ENCODE data around the gene PSMD1.

Gene PSMD1

DNA sequence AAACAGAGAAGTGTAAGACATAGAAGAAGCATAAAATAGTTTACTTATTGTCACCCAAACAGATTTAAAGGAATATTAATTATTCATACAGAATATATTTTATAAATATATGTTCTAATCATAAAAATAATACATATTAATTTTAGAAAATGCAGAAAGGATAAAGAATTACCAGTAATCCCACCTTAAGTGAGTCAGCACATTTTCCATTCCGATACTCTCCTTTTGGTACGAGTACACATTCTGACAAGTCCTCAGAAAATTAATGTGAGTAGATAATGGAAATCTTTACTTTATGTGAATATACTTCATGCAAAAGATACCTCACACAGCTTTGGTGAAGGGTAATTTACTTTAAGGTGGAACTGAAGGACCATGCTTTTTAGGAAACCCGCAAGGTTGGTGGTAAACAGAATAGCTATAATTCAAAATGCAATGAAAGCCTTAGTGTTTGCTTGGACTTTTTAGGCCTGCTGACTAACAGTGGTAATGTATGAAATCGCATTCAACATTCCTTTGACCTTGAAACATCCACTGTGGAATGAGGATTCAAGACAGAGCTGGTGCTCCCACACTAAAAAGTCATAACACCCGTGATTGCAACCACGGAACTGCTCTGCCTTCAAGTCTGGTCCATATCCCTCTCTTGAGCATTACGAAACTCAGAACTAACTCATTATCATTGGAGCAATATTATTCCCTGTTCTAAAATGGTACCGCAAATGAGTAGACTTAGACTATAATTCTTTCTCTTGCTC lies 96.3 kb downstream of the PSMD1 start:
- peaks cover 24% of the 10 kb centered on the region for H3K36me3 ChIP-seq (ENCODE audit: low read length)
- no peaks in the 10 kb centered on the region for H3K27me3 ChIP-seq (ENCODE audit: low read length)
- H3K4me3 ChIP-seq (ENCODE audit: insufficient read depth, low read length, poor library complexity, severe bottlenecking) = no peak overlapping the region
- H3F3A ChIP-seq (ENCODE audit: insufficient read depth) = peaks cover 8% of the 10 kb centered on the region; the same call in 1 of the 2 replicates
- TF ChIP-seq EZH2phosphoT487 (conservative IDR thresholded peaks at IDR 0.05; ENCODE audit: low read length) (no peak), CTCF (IDR thresholded peaks at IDR 0.05; ENCODE audit: insufficient read depth, low read length, poor library complexity, severe bottlenecking) (no peak)
- no peak overlapping the region for H3K9ac ChIP-seq (ENCODE audit: low read length)
- H3K27ac ChIP-seq (ENCODE audit: low read depth, low read length) = no peak overlapping the region
- H2AFZ ChIP-seq (ENCODE audit: low read depth, low read length, severe bottlenecking) = no peak overlapping the region
- H3K9me2 ChIP-seq (replicated peaks; ENCODE audit: insufficient read depth, low read length) = no peaks in the 10 kb centered on the region
- no peaks in the 10 kb centered on the region for H3K9me3 ChIP-seq (ENCODE audit: insufficient read depth, low read length)
- peaks cover 3% of the 10 kb centered on the region; the same call in 1 of the 2 replicates for H4K20me1 ChIP-seq (ENCODE audit: low read depth, low read length)
- no peaks in the 10 kb centered on the region for H3K79me2 ChIP-seq (ENCODE audit: insufficient read depth, low read length)
- H3K4me2 ChIP-seq (ENCODE audit: low read depth, low read length, poor library complexity, severe bottlenecking) = no peak overlapping the region

GRCh38 chr2:231159306-231159705 lies 102.6 kb downstream of the PSMD1 start:
- peaks cover 20% of the 10 kb centered on the region for H3K36me3 ChIP-seq (ENCODE audit: low read length)
- no peak overlapping the region for H3K4me2 ChIP-seq (ENCODE audit: low read depth, low read length, poor library complexity, severe bottlenecking)
- H3K4me3 ChIP-seq (ENCODE audit: insufficient read depth, low read length, poor library complexity, severe bottlenecking) = no peak overlapping the region
- TF ChIP-seq CTCF (IDR thresholded peaks at IDR 0.05; ENCODE audit: insufficient read depth, low read length, poor library complexity, severe bottlenecking) = no peak
- TF ChIP-seq EZH2phosphoT487 (conservative IDR thresholded peaks at IDR 0.05; ENCODE audit: low read length) = no peak
- no peaks in the 10 kb centered on the region for H3K27me3 ChIP-seq (ENCODE audit: low read length)
- no peaks in the 10 kb centered on the region for H3K9me3 ChIP-seq (ENCODE audit: insufficient read depth, low read length)
- no peaks in the 10 kb centered on the region; the same call in 1 of the 2 replicates for H3F3A ChIP-seq (ENCODE audit: insufficient read depth)
- no peaks in the 10 kb centered on the region for H3K79me2 ChIP-seq (ENCODE audit: insufficient read depth, low read length)
- H4K20me1 ChIP-seq (ENCODE audit: low read depth, low read length) = peaks cover 3% of the 10 kb centered on the region; the same call in 1 of the 2 replicates
- H3K9ac ChIP-seq (ENCODE audit: low read length) = no peak overlapping the region
- H3K27ac ChIP-seq (ENCODE audit: low read depth, low read length) = no peak overlapping the region
- no peak overlapping the region for H2AFZ ChIP-seq (ENCODE audit: low read depth, low read length, severe bottlenecking)
- no peaks in the 10 kb centered on the region for H3K9me2 ChIP-seq (replicated peaks; ENCODE audit: insufficient read depth, low read length)

- Histone ChIP-seq H3K27ac (ENCODE audit: low read depth, low read length) (no peak overlapping the region), H3K36me3 (ENCODE audit: low read length) (peaks cover 12% of the 10 kb centered on the region; the same call in 1 of the 2 replicates), H3F3A (ENCODE audit: insufficient read depth) (no peaks in the 10 kb centered on the region; the same call in 1 of the 2 replicates), H3K9ac (ENCODE audit: low read length) (no peak overlapping the region), H3K9me2 (replicated peaks; ENCODE audit: insufficient read depth, low read length) (no peaks in the 10 kb centered on the region), H4K20me1 (ENCODE audit: low read depth, low read length) (no peaks in the 10 kb centered on the region), H3K27me3 (ENCODE audit: low read length) (no peaks in the 10 kb centered on the region), H2AFZ (ENCODE audit: low read depth, low read length, severe bottlenecking) (no peak overlapping the region), H3K79me2 (ENCODE audit: insufficient read depth, low read length) (no peaks in the 10 kb centered on the region), H3K9me3 (ENCODE audit: insufficient read depth, low read length) (no peaks in the 10 kb centered on the region), H3K4me2 (ENCODE audit: low read depth, low read length, poor library complexity, severe bottlenecking) (no peak overlapping the region), H3K4me3 (ENCODE audit: insufficient read depth, low read length, poor library complexity, severe bottlenecking) (no peak overlapping the region)
- TF ChIP-seq EZH2phosphoT487 (conservative IDR thresholded peaks at IDR 0.05; ENCODE audit: low read length) (no peak), CTCF (IDR thresholded peaks at IDR 0.05; ENCODE audit: insufficient read depth, low read length, poor library complexity, severe bottlenecking) (no peak)
Observed at GRCh38 chr2:231160701-231161100, 104.0 kb downstream of the PSMD1 start.
